Tibial nerve (tissue), 4 donors: ENCODE measurements around the gene SLC26A2.

Experiments used
- EP300 ChIP-seq, 2 donors: sonication (generic); formaldehyde crosslinking; IDR thresholded peaks; one replicate each; pipeline ENCODE4 v1.6.1; 2017; ENCODE audit warnings: antibody characterized with exemption in 2 of 2, mild to moderate bottlenecking in 1 of 2
- POLR2A ChIP-seq, 2 donors: fragments of 450-650 bp; IDR thresholded peaks; one replicate each; pipeline ENCODE4 v1.6.1; 2017; ENCODE audit warnings: antibody characterized with exemption in 2 of 2, mild to moderate bottlenecking in 2 of 2, moderate library complexity in 2 of 2
- TF ChIP-seq, protein P1 (sequence below), 5 experiments: fragments of 200-600 bp in 3 of 5; fragments of 450-650 bp in 2 of 5; sonication (generic) in 3 of 5; IDR thresholded peaks; one replicate each; pipeline ENCODE4 v1.5.1; 2016 to 2019; ENCODE audit warnings: antibody characterized with exemption in 5 of 5, mild to moderate bottlenecking in 3 of 5, moderate library complexity in 2 of 5

DNA sequence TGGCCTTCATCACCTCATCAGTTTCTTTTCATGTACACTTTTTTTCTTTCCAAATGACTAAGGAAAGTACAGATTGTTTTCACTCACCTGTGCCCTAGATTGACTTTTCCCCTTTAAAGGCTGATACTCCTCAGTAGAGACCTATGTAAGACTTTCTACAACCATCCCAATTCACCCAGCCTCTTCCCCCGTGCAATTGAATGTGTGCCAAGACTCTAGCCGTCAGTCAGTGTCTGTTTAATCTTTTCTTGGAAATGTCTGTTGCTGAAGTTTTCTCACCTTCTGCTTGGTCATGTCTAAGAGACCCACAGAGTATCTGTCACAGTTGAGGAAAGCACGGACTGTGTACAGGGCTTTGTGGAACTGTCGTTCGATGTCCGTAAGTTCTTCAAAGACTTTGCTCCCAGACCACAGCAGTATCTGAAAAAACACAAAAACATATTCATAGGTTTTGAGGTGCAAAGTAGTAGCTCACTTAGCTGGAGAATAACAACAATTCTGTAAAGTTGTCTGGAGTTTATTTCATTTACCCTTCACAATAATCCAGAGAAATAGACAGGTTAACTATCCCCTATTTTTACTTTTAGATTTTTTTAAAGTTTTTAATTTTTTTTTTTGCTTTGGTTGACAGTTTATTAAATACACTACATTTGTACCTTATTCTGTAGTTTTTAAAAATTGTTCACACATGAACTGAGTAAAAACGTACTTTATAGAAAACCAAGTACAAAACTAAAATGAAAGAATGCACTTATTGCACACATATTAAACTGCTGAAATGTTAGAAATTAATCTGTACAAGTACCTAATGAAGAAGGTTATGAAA, 29.6 kb upstream of the SLC26A2 start:
- TF ChIP-seq, protein P1, sequence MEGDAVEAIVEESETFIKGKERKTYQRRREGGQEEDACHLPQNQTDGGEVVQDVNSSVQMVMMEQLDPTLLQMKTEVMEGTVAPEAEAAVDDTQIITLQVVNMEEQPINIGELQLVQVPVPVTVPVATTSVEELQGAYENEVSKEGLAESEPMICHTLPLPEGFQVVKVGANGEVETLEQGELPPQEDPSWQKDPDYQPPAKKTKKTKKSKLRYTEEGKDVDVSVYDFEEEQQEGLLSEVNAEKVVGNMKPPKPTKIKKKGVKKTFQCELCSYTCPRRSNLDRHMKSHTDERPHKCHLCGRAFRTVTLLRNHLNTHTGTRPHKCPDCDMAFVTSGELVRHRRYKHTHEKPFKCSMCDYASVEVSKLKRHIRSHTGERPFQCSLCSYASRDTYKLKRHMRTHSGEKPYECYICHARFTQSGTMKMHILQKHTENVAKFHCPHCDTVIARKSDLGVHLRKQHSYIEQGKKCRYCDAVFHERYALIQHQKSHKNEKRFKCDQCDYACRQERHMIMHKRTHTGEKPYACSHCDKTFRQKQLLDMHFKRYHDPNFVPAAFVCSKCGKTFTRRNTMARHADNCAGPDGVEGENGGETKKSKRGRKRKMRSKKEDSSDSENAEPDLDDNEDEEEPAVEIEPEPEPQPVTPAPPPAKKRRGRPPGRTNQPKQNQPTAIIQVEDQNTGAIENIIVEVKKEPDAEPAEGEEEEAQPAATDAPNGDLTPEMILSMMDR (IDR thresholded peaks at IDR 0.05): no peak
- TF ChIP-seq EP300 (IDR thresholded peaks at IDR 0.05) (no peak), POLR2A (IDR thresholded peaks at IDR 0.05) (no peak)
